IPS-15b (cell line): ENCODE results near the gene GKAP1.

Experiments
- H3K27me3 ChIP-seq: one replicate; pipeline ENCODE4 v1.6.1; 2013; ENCODE audit warnings: low read length; ENCODE audit not compliant: control insufficient read depth, insufficient read depth
- H3K36me3 ChIP-seq: one replicate; pipeline ENCODE4 v1.6.1; 2013; ENCODE audit warnings: low read length; ENCODE audit not compliant: control insufficient read depth, insufficient read depth
- H3K4me1 ChIP-seq: one replicate; pipeline ENCODE4 v1.6.1; 2013; ENCODE audit warnings: mild to moderate bottlenecking, low read length; ENCODE audit not compliant: control insufficient read depth, insufficient read depth
- H3K4me3 ChIP-seq: one replicate; pipeline ENCODE4 v1.5.1; 2013; ENCODE audit warnings: low read depth, low read length
- H3K9ac ChIP-seq: one replicate; pipeline ENCODE4 v1.6.1; 2013; ENCODE audit warnings: low read depth, mild to moderate bottlenecking, low read length
- H3K9me3 ChIP-seq: one replicate; pipeline ENCODE4 v1.6.1; 2013; ENCODE audit warnings: mild to moderate bottlenecking, low read length; ENCODE audit not compliant: control insufficient read depth, insufficient read depth

GKAP1 gene

GRCh38 chr9:83701286-83701685, 116.3 kb downstream of the GKAP1 start:
- Histone ChIP-seq H3K9ac (no peak overlapping the region), H3K27me3 (no peaks in the 10 kb centered on the region), H3K4me3 (no peak overlapping the region), H3K9me3 (no peaks in the 10 kb centered on the region), H3K4me1 (peaks cover 13% of the 10 kb centered on the region), H3K36me3 (no peaks in the 10 kb centered on the region)

- Histone ChIP-seq H3K9ac (no peak overlapping the region), H3K27me3 (no peaks in the 10 kb centered on the region), H3K9me3 (no peaks in the 10 kb centered on the region), H3K36me3 (no peaks in the 10 kb centered on the region), H3K4me1 (peaks cover 7% of the 10 kb centered on the region), H3K4me3 (no peak overlapping the region)
Observed at GRCh38 chr9:83699615-83700014, 118.0 kb downstream of the GKAP1 start.

GRCh38 chr9:83698976-83699585, 118.5 kb downstream of the GKAP1 start:
- no peak overlapping the region for H3K4me3 ChIP-seq

GRCh38 chr9:83691492-83691891, 126.1 kb downstream of the GKAP1 start:
- no peaks in the 10 kb centered on the region for H3K4me1 ChIP-seq
- H3K9me3 ChIP-seq = no peaks in the 10 kb centered on the region
- H3K4me3 ChIP-seq = no peak overlapping the region
- H3K9ac ChIP-seq = no peak overlapping the region
- no peaks in the 10 kb centered on the region for H3K27me3 ChIP-seq
- H3K36me3 ChIP-seq = no peaks in the 10 kb centered on the region

More at GRCh38 chr9:83698976-83699585, 118.5 kb downstream of the GKAP1 start:
- peaks cover 7% of the 10 kb centered on the region for H3K4me1 ChIP-seq
- H3K9me3 ChIP-seq = no peaks in the 10 kb centered on the region
- H3K36me3 ChIP-seq = no peaks in the 10 kb centered on the region
- H3K27me3 ChIP-seq = no peaks in the 10 kb centered on the region
- no peak overlapping the region for H3K9ac ChIP-seq
